Stimulated activated memory B cell treated with anti-CD40 and anti-IgM and Interleukin-4, amounts not matched to agents 10 μg/mL and 1 μg/mL and 100 μg/mL, for 72 hours (primary cell): ENCODE data around the gene OR2A1.
"Not testable (repeated sequence)": the region's sequence is repeated elsewhere in the genome, so short reads cannot be mapped to it uniquely, and the experiment has no call there.

Source experiments
- ATAC-seq: fragments of 150-1000 bp; cut with Tn5 transposase; 2 replicates; pipeline ENCODE4 v1.10.0; 2021
- H3K27ac Mint-ChIP-seq: one replicate; pipeline ENCODE4 v1.8.0; 2022; ENCODE audit warnings: mild to moderate bottlenecking, mixed read lengths
- H3K27me3 Mint-ChIP-seq: one replicate; pipeline ENCODE4 v1.8.0; 2022; ENCODE audit warnings: mixed read lengths
- H3K36me3 Mint-ChIP-seq: one replicate; pipeline ENCODE4 v1.8.0; 2022; ENCODE audit warnings: mixed read lengths
- H3K4me1 Mint-ChIP-seq: one replicate; pipeline ENCODE4 v1.8.0; 2022; ENCODE audit warnings: mixed read lengths
- H3K4me3 Mint-ChIP-seq: one replicate; pipeline ENCODE4 v1.8.0; 2022; ENCODE audit warnings: mild to moderate bottlenecking, moderate library complexity, mixed read lengths
- H3K9me3 Mint-ChIP-seq: one replicate; pipeline ENCODE4 v1.8.0; 2022; ENCODE audit warnings: mixed read lengths

OR2A1 gene

DNA sequence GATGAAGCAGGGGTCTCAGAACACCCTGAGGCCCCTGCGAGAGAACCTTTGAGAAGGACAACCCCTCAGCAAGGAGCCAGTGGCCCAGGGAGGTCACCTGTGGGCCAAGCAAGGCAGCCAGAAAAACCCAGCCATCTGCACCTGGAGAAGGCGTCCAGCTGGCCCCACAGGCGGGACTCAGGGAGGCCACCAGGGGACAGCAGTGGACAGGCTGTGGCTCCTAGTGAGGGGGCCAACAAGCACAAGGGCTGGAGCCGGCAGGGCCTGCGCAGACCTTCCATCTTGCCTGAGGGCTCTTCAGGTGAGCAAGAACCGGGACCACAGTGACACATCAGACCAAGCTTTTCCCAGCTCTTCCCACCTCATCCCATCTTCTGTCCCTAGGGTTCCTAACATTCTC is 53.3 kb downstream of the OR2A1 start:
- not testable (repeated sequence) for H3K27me3 Mint-ChIP-seq, ATAC-seq, H3K9me3 Mint-ChIP-seq

DNA sequence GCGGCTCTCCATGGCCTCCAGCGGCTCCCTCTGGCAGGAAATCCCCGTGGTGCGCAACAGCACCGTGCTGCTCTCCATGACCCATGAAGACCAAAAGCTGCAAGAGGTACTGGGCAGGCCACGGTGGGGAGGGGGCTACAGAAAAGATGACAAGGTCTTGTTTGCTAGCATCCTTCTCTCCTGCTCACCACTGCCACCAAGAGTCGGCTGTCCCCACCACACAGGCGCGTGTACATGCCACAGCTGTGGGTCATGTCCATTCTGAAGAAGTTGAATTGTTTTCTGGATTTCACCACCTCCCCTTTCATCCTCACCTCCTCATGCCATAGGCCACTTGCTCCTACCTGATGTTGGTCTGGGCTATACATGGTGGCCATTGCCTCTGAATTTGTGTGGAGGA is 55.0 kb downstream of the OR2A1 start:
- not testable (repeated sequence) for H3K9me3 Mint-ChIP-seq, H3K4me1 Mint-ChIP-seq, H3K27me3 Mint-ChIP-seq, H3K27ac Mint-ChIP-seq, ATAC-seq, H3K4me3 Mint-ChIP-seq, H3K36me3 Mint-ChIP-seq

More for the DNA sequence above, 53.3 kb downstream of the OR2A1 start:
- not testable (repeated sequence) for H3K4me3 Mint-ChIP-seq, H3K27ac Mint-ChIP-seq, H3K36me3 Mint-ChIP-seq, H3K4me1 Mint-ChIP-seq

GRCh38 chr7:144369221-144369620 is 57.0 kb downstream of the OR2A1 start:
- not testable (repeated sequence) for ATAC-seq, H3K36me3 Mint-ChIP-seq, H3K27me3 Mint-ChIP-seq, H3K4me3 Mint-ChIP-seq, H3K4me1 Mint-ChIP-seq, H3K27ac Mint-ChIP-seq, H3K9me3 Mint-ChIP-seq
